Left ventricle myocardium inferior (tissue), 1 donor: ENCODE results near the gene MAP4. TPM values are rescaled to one million over a fixed set of nuclear protein-coding genes. Genes with fewer than 3 reads are reported as not detected.

Experiments used
- DNase-seq: peaks from one replicate; pipeline ENCODE4 v3.0.0-alpha.2; 2020
- H3K27ac ChIP-seq: fragments of 200-600 bp; replicated peaks from 2 replicates; pipeline ENCODE4 v1.8.0; 2021
- H3K27me3 ChIP-seq: fragments of 200-600 bp; 2 replicates; pipeline ENCODE4 v1.8.0; 2021; ENCODE audit warnings: low read depth
- H3K36me3 ChIP-seq: fragments of 200-600 bp; 2 replicates; pipeline ENCODE4 v1.8.0; 2021
- H3K4me1 ChIP-seq: fragments of 200-600 bp; 2 replicates; pipeline ENCODE4 v1.8.0; 2021
- H3K4me3 ChIP-seq: fragments of 200-600 bp; 2 replicates; pipeline ENCODE4 v1.8.0; 2021; ENCODE audit warnings: mild to moderate bottlenecking, moderate library complexity
- H3K9me3 ChIP-seq: fragments of 200-600 bp; replicated peaks from 2 replicates; pipeline ENCODE4 v1.8.0; 2021
- intact Hi-C: fragments of 100-400 bp; cut with micrococcal nuclease; formaldehyde crosslinking; loops from one replicate; pipeline ENCODE4 v1.11.0; 2022
- total RNA-seq: library from RNA; stranded (reverse); fragmentation: NEBNext Ultra II Directional; extraction: Animal tissue kit (Norgen Biotek cat#: 25700); gene quantifications from one replicate; pipeline ENCODE4 v1.2.1, GENCODE V29; 2021
- TF ChIP-seq, protein P1 (sequence below): fragments of 200-600 bp; IDR thresholded peaks from 2 replicates; pipeline ENCODE4 v1.8.0; 2021; ENCODE audit warnings: antibody characterized with exemption, mild to moderate bottlenecking, borderline replicate concordance
- donor health status: DM: no; HTN: yes; CAD: no; lungs with severe emphysema.

The MAP4 gene
- total RNA-seq, 1 donor from 2014 or later: 662 TPM

- TF ChIP-seq, protein P1, sequence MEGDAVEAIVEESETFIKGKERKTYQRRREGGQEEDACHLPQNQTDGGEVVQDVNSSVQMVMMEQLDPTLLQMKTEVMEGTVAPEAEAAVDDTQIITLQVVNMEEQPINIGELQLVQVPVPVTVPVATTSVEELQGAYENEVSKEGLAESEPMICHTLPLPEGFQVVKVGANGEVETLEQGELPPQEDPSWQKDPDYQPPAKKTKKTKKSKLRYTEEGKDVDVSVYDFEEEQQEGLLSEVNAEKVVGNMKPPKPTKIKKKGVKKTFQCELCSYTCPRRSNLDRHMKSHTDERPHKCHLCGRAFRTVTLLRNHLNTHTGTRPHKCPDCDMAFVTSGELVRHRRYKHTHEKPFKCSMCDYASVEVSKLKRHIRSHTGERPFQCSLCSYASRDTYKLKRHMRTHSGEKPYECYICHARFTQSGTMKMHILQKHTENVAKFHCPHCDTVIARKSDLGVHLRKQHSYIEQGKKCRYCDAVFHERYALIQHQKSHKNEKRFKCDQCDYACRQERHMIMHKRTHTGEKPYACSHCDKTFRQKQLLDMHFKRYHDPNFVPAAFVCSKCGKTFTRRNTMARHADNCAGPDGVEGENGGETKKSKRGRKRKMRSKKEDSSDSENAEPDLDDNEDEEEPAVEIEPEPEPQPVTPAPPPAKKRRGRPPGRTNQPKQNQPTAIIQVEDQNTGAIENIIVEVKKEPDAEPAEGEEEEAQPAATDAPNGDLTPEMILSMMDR: no peak
- DNase-seq: no peak
- no peak overlapping the region for H3K4me3 ChIP-seq
- H3K4me1 ChIP-seq: peaks cover 21% of the 10 kb centered on the region
- peaks cover 80% of the 10 kb centered on the region for H3K36me3 ChIP-seq
- intact Hi-C loops: no loop called here
- no peaks in the 10 kb centered on the region for H3K27me3 ChIP-seq
- H3K9me3 ChIP-seq: no peaks in the 10 kb centered on the region
- H3K27ac ChIP-seq: no peak overlapping the region
These were observed 108.4 kb downstream of the MAP4 start for GRCh38 chr3:47907784-47908183.

- intact Hi-C loops: no loop called here
- TF ChIP-seq, protein P1: no peak
- H3K4me1 ChIP-seq: peaks cover 31% of the 10 kb centered on the region
- peaks cover 82% of the 10 kb centered on the region for H3K36me3 ChIP-seq
- no peak overlapping the region for H3K4me3 ChIP-seq
- H3K9me3 ChIP-seq: no peaks in the 10 kb centered on the region
- H3K27me3 ChIP-seq: no peaks in the 10 kb centered on the region
- H3K27ac ChIP-seq: no peak overlapping the region
- no peak for DNase-seq
These were observed 113.5 kb downstream of the MAP4 start for GRCh38 chr3:47902746-47903145.

DNA sequence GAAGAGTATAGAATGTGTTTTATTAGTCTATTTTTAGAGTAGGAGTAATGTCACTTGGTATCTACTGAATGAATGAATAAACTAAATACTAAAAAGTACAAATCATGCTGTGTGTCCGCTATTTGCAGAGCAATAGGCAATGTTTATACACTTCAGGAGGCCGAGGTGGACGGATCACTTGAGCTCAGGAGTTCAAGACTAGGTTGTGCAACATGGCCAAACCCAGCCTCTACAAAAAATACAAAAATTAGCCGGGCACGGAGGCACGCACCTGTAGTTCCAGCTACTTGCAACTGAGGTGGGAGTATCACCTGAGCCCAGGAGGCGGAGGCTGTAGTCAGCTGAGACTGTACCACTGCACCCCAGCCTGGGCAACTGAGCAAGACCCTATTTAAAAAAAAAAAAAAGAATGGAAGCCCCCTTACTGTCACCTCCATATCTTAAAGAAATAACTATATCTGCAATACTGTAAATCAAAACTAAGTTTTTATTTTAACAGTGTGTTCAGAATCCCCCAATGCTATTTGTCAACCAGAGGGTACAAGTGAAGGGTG, 114.9 kb downstream of the MAP4 start:
- Histone ChIP-seq H3K9me3 (no peaks in the 10 kb centered on the region), H3K36me3 (peaks cover 81% of the 10 kb centered on the region), H3K27me3 (no peaks in the 10 kb centered on the region), H3K27ac (peak overlapping the region; percentile 6), H3K4me3 (no peak overlapping the region), H3K4me1 (peaks cover 31% of the 10 kb centered on the region)
- TF ChIP-seq, protein P1: no peak
- no peak for DNase-seq
- intact Hi-C loops: no loop called here

GRCh38 chr3:47899495-47900108, 116.6 kb downstream of the MAP4 start:
- no peak for DNase-seq
- Histone ChIP-seq H3K4me3 (no peak overlapping the region), H3K27ac (peak overlapping the region; percentile 42), H3K36me3 (peaks cover 82% of the 10 kb centered on the region), H3K27me3 (no peaks in the 10 kb centered on the region), H3K4me1 (peaks cover 46% of the 10 kb centered on the region), H3K9me3 (no peaks in the 10 kb centered on the region)
- TF ChIP-seq, protein P1: no peak
- intact Hi-C loops: no loop called here

GRCh38 chr3:47897954-47898353, 118.3 kb downstream of the MAP4 start:
- DNase-seq: no peak
- Histone ChIP-seq H3K4me1 (peaks cover 62% of the 10 kb centered on the region), H3K4me3 (no peak overlapping the region), H3K27me3 (no peaks in the 10 kb centered on the region), H3K27ac (no peak overlapping the region), H3K36me3 (peaks cover 68% of the 10 kb centered on the region), H3K9me3 (no peaks in the 10 kb centered on the region)
- intact Hi-C loops: no loop called here
- TF ChIP-seq, protein P1: no peak
